GM12891 (cell line): Measurements from ENCODE around the gene DNAJB14.

Source experiments
- DNase-seq: peaks from one replicate; pipeline ENCODE4 v3.0.0; 2011; ENCODE audit warnings: low spot score; ENCODE audit not compliant: insufficient read length
- FAIRE-seq: peaks from 2 replicates; lab custom pipeline; 2011; peaks lifted over from hg19 to GRCh38; lab: Jason Lieb, UNC
- PAX5 ChIP-seq: IDR thresholded peaks from 2 replicates; pipeline ENCODE4 v1.6.1; 2011; ENCODE audit warnings: low read length, moderate library complexity, mild to moderate bottlenecking; ENCODE audit not compliant: insufficient read depth, severe bottlenecking
- POLR2A ChIP-seq: IDR thresholded peaks from 2 replicates; pipeline ENCODE4 v1.6.1; 2011; ENCODE audit warnings: low read depth, low read length, control low read depth
- POLR2AphosphoS5 ChIP-seq: IDR thresholded peaks from 2 replicates; pipeline ENCODE4 v1.6.1; 2011; ENCODE audit warnings: low read depth, low read length, control low read depth
- POU2F2 ChIP-seq: IDR thresholded peaks from 2 replicates; pipeline ENCODE4 v1.6.1; 2011; ENCODE audit warnings: low read depth, mild to moderate bottlenecking, control low read depth, low read length, moderate library complexity
- SPI1 ChIP-seq: IDR thresholded peaks from 2 replicates; pipeline ENCODE4 v1.6.1; 2011; ENCODE audit warnings: low read depth, low read length, control low read depth
- TAF1 ChIP-seq: IDR thresholded peaks from 2 replicates; pipeline ENCODE4 v1.6.1; 2011; ENCODE audit warnings: low read depth, low read length, control low read depth

Gene DNAJB14

DNA sequence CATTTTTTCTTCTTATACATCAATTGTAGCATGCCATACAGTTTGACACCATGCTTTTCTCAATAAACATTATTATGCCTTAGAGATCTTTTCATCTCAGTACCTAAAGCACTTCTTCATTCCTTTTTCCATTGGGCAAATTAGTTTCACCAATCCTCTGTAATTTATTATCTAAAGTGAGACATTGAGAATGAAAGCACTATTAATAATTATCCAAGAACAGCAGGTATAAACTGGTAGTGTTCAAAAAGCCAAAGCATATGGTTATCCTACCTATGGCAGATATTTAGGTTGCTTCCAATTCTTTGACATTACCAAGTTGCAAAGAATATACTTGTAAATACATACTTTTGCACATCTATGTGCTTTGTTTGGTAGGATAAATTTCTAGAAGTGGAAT lies 67.8 kb downstream of the DNAJB14 start:
- FAIRE-seq (no peak), DNase-seq (no peak)
- TF ChIP-seq SPI1 (no peak), POU2F2 (no peak), POLR2A (no peak)

DNA sequence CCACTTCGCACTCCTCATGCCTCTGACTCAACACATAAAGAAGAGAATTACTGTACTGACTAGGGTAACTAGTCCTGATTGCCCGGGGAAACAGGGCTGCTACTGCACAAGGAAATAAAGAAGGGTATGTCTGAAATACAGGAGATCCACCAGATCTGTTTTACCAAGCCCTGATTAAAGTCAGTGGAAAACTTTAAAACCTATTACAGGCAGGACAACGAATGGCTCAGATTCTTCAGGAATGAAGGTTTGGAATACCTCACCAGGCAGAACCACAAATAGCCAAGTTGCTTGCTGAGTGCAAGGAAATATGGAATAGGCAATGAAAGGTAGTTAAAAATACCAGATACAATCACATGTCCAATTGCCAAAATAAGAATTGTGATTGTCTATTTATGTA lies 69.5 kb downstream of the DNAJB14 start:
- no peak for FAIRE-seq
- no peak for DNase-seq
- TF ChIP-seq POU2F2 = no peak
- no peak for TF ChIP-seq POLR2AphosphoS5
- TF ChIP-seq TAF1 = no peak
- no peak for TF ChIP-seq SPI1
- no peak for TF ChIP-seq PAX5
- TF ChIP-seq POLR2A = no peak

- FAIRE-seq (no peak), DNase-seq (no peak)
- TF ChIP-seq TAF1 = no peak
- TF ChIP-seq POLR2AphosphoS5 = no peak
These were observed 71.3 kb downstream of the DNAJB14 start for GRCh38 chr4:99875071-99875470.

DNA sequence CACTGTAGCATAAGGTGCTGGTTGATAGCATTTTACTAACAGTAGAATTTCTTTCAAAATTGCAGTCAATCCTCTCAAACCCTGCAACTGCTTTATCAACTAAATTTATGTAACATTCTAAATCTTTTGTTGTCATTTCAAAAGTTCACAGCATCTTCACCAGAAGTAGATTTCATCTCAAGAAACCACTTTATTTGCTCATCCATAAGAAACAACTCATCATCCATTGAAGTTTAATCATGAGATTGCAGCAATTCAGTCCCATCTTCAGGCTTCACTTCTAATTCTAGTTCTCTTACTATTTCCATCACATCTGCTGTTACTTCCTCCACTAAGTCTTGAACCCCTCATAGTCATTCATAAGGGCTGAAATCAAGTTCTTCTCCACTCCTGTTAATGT lies 73.8 kb downstream of the DNAJB14 start:
- DNase-seq = no peak
- TF ChIP-seq POU2F2 (no peak), POLR2A (no peak), TAF1 (no peak), PAX5 (no peak)
- no peak for FAIRE-seq

GRCh38 chr4:99868126-99868596 lies 78.3 kb downstream of the DNAJB14 start:
- no peak for DNase-seq
- TF ChIP-seq SPI1 (no peak), TAF1 (no peak), PAX5 (no peak), POLR2A (no peak), POLR2AphosphoS5 (no peak), POU2F2 (no peak)
- FAIRE-seq = no peak

GRCh38 chr4:99863804-99864203 lies 82.6 kb downstream of the DNAJB14 start:
- TF ChIP-seq POLR2AphosphoS5 = no peak
- no peak for TF ChIP-seq PAX5
- TF ChIP-seq SPI1 = no peak
- TF ChIP-seq TAF1 = no peak
- TF ChIP-seq POU2F2 = no peak
- TF ChIP-seq POLR2A = no peak
- peak; percentile 28 for FAIRE-seq
- no peak for DNase-seq

- no peak for DNase-seq
- TF ChIP-seq TAF1 (no peak), SPI1 (peak; percentile 5; the same call in 1 of the 2 replicates)
- peak; percentile 69 for FAIRE-seq
These were observed 85.1 kb downstream of the DNAJB14 start for GRCh38 chr4:99861120-99861905.

DNA sequence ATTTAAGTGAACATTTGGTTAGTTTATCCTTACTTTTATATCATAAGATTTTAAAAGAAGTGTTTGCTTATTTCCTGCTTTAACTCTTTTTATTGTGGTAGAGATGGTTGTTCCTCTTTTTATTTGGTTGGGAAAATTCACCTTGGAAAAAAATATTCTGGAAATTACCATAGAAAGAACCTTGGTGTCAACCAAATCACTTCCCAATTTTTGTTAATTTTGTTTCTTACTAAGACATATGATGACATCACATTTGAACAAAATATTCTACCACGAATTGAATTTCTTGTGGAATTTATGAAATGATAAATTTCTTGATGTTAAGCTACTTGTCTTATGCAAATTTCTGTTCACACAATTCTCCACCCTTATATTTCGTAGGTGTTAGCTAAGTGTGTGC lies 85.9 kb downstream of the DNAJB14 start:
- FAIRE-seq (no peak), DNase-seq (no peak)
- TF ChIP-seq POU2F2 (no peak), POLR2A (no peak)

- FAIRE-seq (peak; percentile 91), DNase-seq (no peak)
These were observed 86.8 kb downstream of the DNAJB14 start for GRCh38 chr4:99859618-99860017.

GRCh38 chr4:99857307-99857706 lies 89.1 kb downstream of the DNAJB14 start:
- no peak for TF ChIP-seq POU2F2
- TF ChIP-seq POLR2AphosphoS5 = no peak
- TF ChIP-seq SPI1 = no peak
- no peak for TF ChIP-seq TAF1
- no peak for TF ChIP-seq PAX5
- TF ChIP-seq POLR2A = no peak
- FAIRE-seq (no peak), DNase-seq (no peak)

More at GRCh38 chr4:99859618-99860017, 86.8 kb downstream of the DNAJB14 start:
- TF ChIP-seq PAX5 (no peak), SPI1 (no peak), POLR2AphosphoS5 (peak; percentile 43), TAF1 (no peak), POLR2A (peak; percentile 47; the same call in 1 of the 2 replicates), POU2F2 (no peak)

DNA sequence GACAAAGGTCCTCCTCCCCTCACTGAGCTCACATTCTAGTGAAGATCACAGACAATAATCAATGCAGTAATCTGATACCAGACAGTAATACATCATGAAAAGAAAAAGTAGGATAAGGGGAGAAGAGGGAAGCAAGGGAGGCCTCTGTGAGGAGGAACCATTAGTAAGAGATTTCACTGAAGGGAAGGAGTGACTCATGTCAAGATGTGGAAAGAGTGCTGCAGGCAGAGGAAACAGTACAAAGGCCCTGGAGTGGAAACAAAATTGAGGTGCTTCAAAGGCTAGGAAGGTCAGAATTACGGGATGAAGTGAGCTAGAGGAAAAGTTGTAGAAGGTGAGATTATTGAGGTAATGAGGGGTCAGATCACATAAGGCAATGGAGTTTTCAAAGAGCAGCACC lies 90.3 kb downstream of the DNAJB14 start:
- peak; percentile 74 for FAIRE-seq

More for the DNA sequence above, 90.3 kb downstream of the DNAJB14 start:
- TF ChIP-seq POLR2AphosphoS5 = no peak; the same call in 1 of the 2 replicates
- TF ChIP-seq TAF1 = no peak
- TF ChIP-seq POU2F2 = no peak
- TF ChIP-seq POLR2A = no peak
- no peak for TF ChIP-seq SPI1
- TF ChIP-seq PAX5 = no peak
- no peak for DNase-seq
